ENCODE results near the gene INPP5D. TPM values are rescaled to one million over a fixed set of nuclear protein-coding genes. Genes with fewer than 3 reads are reported as not detected.

The INPP5D gene
- total and polyA plus RNA-seq, 2 of the 8 experiments (the other 6 are each of a cell fraction or from before 2014, with no cell fraction given), result 4.5 to 7.1 TPM

DNA sequence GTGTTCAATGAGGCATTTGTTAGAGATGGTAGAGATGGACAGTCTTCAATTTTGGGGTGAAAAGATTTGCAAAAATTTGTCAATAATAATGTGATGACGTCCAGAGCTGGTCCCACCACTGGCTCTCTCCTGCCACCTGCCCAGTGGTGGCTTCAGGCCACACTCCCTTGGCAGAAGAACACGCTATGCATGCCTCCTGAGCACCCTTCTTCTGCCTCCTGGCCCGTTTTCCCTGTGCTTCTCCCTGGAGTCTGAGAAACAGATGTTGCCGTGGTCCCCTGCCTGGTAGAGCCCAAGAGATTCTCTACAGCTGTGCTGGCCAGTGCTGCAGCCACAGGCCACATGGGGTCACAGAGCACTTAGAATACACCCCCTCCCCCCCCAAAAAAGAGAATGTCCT is 33.6 kb downstream of the INPP5D start (continued):
- TF ChIP-seq, protein P1, sequence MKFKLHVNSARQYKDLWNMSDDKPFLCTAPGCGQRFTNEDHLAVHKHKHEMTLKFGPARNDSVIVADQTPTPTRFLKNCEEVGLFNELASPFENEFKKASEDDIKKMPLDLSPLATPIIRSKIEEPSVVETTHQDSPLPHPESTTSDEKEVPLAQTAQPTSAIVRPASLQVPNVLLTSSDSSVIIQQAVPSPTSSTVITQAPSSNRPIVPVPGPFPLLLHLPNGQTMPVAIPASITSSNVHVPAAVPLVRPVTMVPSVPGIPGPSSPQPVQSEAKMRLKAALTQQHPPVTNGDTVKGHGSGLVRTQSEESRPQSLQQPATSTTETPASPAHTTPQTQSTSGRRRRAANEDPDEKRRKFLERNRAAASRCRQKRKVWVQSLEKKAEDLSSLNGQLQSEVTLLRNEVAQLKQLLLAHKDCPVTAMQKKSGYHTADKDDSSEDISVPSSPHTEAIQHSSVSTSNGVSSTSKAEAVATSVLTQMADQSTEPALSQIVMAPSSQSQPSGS (IDR thresholded peaks at IDR 0.05; ENCODE audit: low read length), result no peak
- no peak for TF ChIP-seq KDM1A (IDR thresholded peaks at IDR 0.05; ENCODE audit: borderline replicate concordance, low read length)

Data from H1 (cell line).